Astrocyte of the hippocampus (primary cell): ENCODE measurements around the gene COA4.
"Not testable (repeated sequence)": the region's sequence is repeated elsewhere in the genome, so short reads cannot be mapped to it uniquely, and the experiment has no call there.

Experiments
- DNase-seq: peaks from one replicate; pipeline ENCODE4 v3.0.0; 2011; ENCODE audit warnings: low read depth, low spot score

COA4 gene

GRCh38 chr11:73876424-73877310 lies at the start of gene COA4, which contains the start of gene PAAF1:
COA4 (minus strand) TSS chr11:73876846; CDS start chr11:73873378, 3,468 bp downstream.
PAAF1 (plus strand) TSS chr11:73876999; CDS start chr11:73877022, 23 bp downstream.
- DNase-seq: peak; percentile 97

- DNase-seq: no peak
Observed at GRCh38 chr11:73921180-73921579, 44.5 kb upstream of the COA4 start.

- peak; percentile 38 for DNase-seq
Observed at GRCh38 chr11:73916435-73916834, 39.8 kb upstream of the COA4 start.

- DNase-seq: no peak
Observed at GRCh38 chr11:73914284-73914683, 37.6 kb upstream of the COA4 start.

GRCh38 chr11:73913472-73913871 lies 36.8 kb upstream of the COA4 start:
- DNase-seq: no peak

GRCh38 chr11:73912026-73912425 lies 35.4 kb upstream of the COA4 start:
- no peak for DNase-seq

GRCh38 chr11:73907191-73907590 lies 30.5 kb upstream of the COA4 start:
- DNase-seq: peak; percentile 47

GRCh38 chr11:73902303-73902702 lies 25.7 kb upstream of the COA4 start:
- no peak for DNase-seq

- no peak for DNase-seq
Observed at GRCh38 chr11:73894725-73895335, 18.2 kb upstream of the COA4 start.

GRCh38 chr11:73893041-73893440 lies 16.4 kb upstream of the COA4 start:
- DNase-seq: no peak

GRCh38 chr11:73889536-73889935 lies 12.9 kb upstream of the COA4 start:
- no peak for DNase-seq

- no peak for DNase-seq
Observed at GRCh38 chr11:73889019-73889418, 12.4 kb upstream of the COA4 start.

GRCh38 chr11:73888244-73888643 lies 11.6 kb upstream of the COA4 start:
- DNase-seq: no peak

- DNase-seq: no peak
Observed at GRCh38 chr11:73883856-73884255, 7.2 kb upstream of the COA4 start.

- DNase-seq: not testable (repeated sequence)
Observed at GRCh38 chr11:73880449-73880848, 3.8 kb upstream of the COA4 start.

GRCh38 chr11:73878771-73879170 lies 2.1 kb upstream of the COA4 start:
- DNase-seq: no peak

GRCh38 chr11:73875840-73876239 lies 806 bp downstream of the COA4 start:
- DNase-seq: peak; percentile 33

GRCh38 chr11:73875380-73875779 lies 1.3 kb downstream of the COA4 start:
- DNase-seq: no peak

- DNase-seq: no peak
Observed at GRCh38 chr11:73872749-73873357, 3.8 kb downstream of the COA4 start.

- DNase-seq: no peak
Observed at GRCh38 chr11:73870261-73870660, 6.4 kb downstream of the COA4 start.

GRCh38 chr11:73869332-73869949 lies 7.2 kb downstream of the COA4 start:
- no peak for DNase-seq

- DNase-seq: peak; percentile 53
Observed at GRCh38 chr11:73866586-73866996, 10.1 kb downstream of the COA4 start.
